Omental fat pad (tissue), 4 donors: ENCODE results near the gene MYO6. TPM values are rescaled to one million over a fixed set of nuclear protein-coding genes. Genes with fewer than 3 reads are reported as not detected.

ENCODE experiments used
- ATAC-seq: fragments of 150-250 bp; one replicate; pipeline ENCODE4 v1.9.1; 2016; ENCODE audit warnings: mild to moderate bottlenecking, moderate library complexity; ENCODE audit not compliant: low FRiP score
- DNase-seq: peaks from one replicate; pipeline ENCODE4 v3.0.0-alpha.2; 2019; ENCODE audit warnings: low spot score
- total RNA-seq, 4 donors: library from RNA; depleted of rRNA; stranded (reverse); fragments of >200 nt; gene quantifications; one replicate each; pipeline ENCODE4 v1.1.0, GENCODE V29; 2016
- TF ChIP-seq, protein P1 (sequence below), 3 donors: fragments of 450-650 bp; IDR thresholded peaks; one replicate each; pipeline ENCODE4 v1.5.1; 2016 to 2017; ENCODE audit warnings: antibody characterized with exemption in 3 of 3, mild to moderate bottlenecking in 3 of 3, moderate library complexity in 2 of 3

The MYO6 gene
- total RNA-seq, 4 donors from 2014 or later: 12.7 to 31.1 (median 15.6) TPM

DNA sequence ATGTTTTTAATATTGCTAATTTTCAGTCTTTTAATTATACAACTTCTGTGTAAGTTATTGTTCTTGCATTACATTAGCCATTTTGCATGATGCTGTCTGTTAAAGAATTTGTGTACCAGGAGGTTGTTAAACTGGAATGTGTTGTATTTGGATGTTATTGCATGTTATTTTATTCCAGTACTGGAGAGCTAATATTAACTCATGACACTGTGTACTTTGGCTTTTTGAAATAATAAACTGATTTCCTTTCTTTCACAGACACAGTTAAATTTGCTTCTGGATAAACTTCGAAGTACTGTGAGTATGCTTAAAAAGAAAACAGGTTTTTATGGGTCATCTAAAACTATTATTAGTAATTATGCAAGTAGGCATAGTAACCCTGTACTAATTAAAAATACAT is 121.3 kb downstream of the MYO6 start:
- TF ChIP-seq, protein P1, sequence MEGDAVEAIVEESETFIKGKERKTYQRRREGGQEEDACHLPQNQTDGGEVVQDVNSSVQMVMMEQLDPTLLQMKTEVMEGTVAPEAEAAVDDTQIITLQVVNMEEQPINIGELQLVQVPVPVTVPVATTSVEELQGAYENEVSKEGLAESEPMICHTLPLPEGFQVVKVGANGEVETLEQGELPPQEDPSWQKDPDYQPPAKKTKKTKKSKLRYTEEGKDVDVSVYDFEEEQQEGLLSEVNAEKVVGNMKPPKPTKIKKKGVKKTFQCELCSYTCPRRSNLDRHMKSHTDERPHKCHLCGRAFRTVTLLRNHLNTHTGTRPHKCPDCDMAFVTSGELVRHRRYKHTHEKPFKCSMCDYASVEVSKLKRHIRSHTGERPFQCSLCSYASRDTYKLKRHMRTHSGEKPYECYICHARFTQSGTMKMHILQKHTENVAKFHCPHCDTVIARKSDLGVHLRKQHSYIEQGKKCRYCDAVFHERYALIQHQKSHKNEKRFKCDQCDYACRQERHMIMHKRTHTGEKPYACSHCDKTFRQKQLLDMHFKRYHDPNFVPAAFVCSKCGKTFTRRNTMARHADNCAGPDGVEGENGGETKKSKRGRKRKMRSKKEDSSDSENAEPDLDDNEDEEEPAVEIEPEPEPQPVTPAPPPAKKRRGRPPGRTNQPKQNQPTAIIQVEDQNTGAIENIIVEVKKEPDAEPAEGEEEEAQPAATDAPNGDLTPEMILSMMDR (IDR thresholded peaks at IDR 0.05): no peak
- DNase-seq (no peak), ATAC-seq (no peak)

- DNase-seq (no peak), ATAC-seq (no peak)
- TF ChIP-seq, protein P1 (IDR thresholded peaks at IDR 0.05): no peak
These were observed 125.2 kb downstream of the MYO6 start for GRCh38 chr6:75874224-75874623.

DNA sequence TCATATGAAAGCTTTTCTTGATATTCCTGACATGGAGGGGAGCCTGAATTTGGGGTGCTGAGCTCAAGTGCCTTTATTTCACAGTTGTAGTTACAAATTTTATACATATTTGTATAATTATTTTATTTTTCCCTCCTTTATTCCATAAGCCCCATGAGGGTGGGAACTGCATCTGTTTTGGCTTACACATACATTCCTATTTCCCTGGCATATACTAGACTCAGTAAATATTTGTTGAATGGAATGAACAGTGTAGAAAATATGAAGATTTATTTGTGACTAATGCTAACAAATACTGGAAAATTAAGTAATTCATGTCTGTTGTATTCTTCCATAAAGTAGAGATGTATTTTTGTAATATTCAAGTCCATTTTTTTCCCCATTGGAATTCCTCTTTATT is 127.1 kb downstream of the MYO6 start:
- TF ChIP-seq, protein P1 (IDR thresholded peaks at IDR 0.05): no peak
- ATAC-seq (no peak), DNase-seq (no peak)

GRCh38 chr6:75880305-75880704 is 131.3 kb downstream of the MYO6 start:
- ATAC-seq (no peak), DNase-seq (no peak)
- TF ChIP-seq, protein P1 (IDR thresholded peaks at IDR 0.05): no peak

GRCh38 chr6:75882734-75883133 is 133.7 kb downstream of the MYO6 start:
- ATAC-seq (no peak), DNase-seq (no peak)
- TF ChIP-seq, protein P1 (IDR thresholded peaks at IDR 0.05): no peak

DNA sequence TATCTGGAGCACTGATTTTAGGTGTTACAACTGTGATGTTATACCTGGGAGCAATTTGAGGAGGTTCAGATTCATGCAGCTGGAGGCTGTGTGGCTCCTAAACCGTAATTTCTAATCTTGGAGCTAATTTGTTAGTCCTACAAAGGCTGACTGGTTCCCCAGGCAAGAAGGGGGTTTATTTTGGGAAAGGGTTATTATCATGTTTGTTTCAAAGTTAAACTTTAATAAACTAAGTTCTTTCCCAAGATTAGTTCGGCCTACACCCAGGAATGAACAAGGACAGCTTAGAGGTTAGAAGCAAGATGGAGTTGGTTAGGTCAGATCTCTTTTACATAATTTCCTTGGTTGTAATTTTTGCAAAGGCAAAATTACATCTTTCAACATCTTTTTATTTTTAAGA is 135.8 kb downstream of the MYO6 start:
- TF ChIP-seq, protein P1 (IDR thresholded peaks at IDR 0.05): no peak
- DNase-seq (no peak), ATAC-seq (no peak)

DNA sequence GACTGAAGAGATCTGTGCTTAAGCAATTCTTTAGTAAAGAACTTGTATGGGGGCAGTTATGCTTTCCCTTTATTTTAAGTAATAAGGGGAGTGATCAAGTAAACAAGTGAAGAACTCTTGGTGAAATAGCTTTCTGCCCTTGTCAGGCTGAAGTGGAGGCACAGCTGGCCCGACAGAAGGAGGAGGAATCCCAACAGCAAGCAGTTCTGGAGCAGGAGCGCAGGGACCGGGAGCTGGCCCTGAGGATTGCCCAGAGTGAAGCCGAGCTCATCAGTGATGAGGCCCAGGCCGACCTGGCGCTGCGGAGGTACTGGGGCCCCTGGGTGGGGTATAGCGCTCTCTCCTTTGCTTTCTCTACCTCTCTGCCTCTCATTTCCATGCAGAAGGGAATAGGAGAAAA is 143.3 kb downstream of the MYO6 start:
- DNase-seq (no peak), ATAC-seq (no peak)

More for the DNA sequence above, 143.3 kb downstream of the MYO6 start:
- TF ChIP-seq, protein P1 (IDR thresholded peaks at IDR 0.05): no peak
